ENCODE measurements around the gene RNF31. TPM values are rescaled to one million over a fixed set of nuclear protein-coding genes. Genes with fewer than 3 reads are reported as not detected.

RNF31 gene
- total and polyA plus RNA-seq, 2 donors (not counting 3 experiments of a cell fraction or from before 2014, with no cell fraction given) = 32.3 to 69.7 TPM

DNA sequence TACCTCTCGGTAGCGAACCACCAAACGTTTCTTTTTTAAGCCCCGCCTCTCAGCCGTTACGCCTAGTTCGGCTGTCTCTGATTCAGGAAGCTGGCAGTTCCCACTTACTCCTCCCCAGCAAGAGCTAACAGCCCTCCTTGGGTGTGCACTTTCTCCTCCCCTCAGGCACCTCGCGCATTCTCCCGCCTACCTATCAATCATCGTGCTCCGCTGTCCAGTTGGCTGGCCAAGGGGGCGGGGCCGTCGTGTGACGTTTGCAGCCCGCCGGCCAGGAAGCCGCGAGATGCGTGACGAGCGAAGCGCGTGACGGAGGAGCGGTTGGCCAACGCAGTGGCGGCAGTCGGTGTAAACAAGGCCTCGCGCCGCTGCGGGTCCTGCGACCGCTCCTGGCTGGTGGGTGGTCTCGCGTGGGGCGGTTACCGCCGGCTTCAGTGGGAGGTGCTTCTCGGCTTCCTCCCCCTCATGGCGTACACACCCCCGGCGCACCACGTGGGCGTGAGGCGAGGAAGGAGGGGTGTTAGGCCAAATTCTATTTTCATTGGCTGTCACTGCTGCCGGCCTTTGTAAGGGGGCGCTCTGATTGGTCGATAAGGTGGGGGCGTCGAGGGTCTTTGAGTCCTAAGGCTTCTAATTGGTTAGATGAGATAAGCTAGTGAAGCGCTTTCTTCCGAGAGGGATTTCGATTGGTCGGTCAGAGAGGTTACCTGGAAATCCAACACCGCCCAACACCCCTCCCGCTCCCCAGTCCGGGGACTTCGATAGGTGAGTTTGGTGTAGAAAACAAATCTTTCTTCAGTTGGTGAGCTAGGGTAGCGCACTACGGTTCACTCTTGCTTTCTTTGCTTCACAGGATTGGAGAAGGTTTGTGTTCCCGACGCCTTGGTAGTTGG lies 32.5 kb upstream of the RNF31 start, which contains the start of the genes DCAF11 and NRL:
DCAF11 (plus strand) TSS at position 246 of the 890 bp plus-strand sequence. CDS start 818 bp downstream, outside the sequence.
NRL (minus strand) TSS at position 418 of the 890 bp plus-strand sequence. CDS start 32,101 bp downstream, outside the sequence.
- Histone ChIP-seq H3K27ac (ENCODE audit: insufficient read depth, low read depth, low read length) (peak within 1 kb of the TSS; percentile 88), H2AFZ (ENCODE audit: low read depth, low read length) (peak within 1 kb of the TSS; percentile 97), H3K9ac (replicated peaks; ENCODE audit: extremely low read depth, insufficient read depth, low read length) (peak within 1 kb of the TSS; percentile 88), H3K4me1 (ENCODE audit: control insufficient read depth, extremely low read depth, insufficient read depth, low read length) (peaks cover 13% of the 10 kb centered on the region), H3K4me2 (ENCODE audit: insufficient read depth, low read length) (peak within 1 kb of the TSS; percentile 96), H3K79me2 (ENCODE audit: control insufficient read depth, insufficient read depth, low read length) (no peaks in the 10 kb centered on the region), H3K27me3 (ENCODE audit: control insufficient read depth in 2 of 2, insufficient read depth in 2 of 2, low read length in 2 of 2) (no peaks in the 10 kb centered on the region), H3K36me3 (ENCODE audit: control insufficient read depth in 2 of 2, extremely low read depth in 1 of 2, insufficient read depth in 2 of 2, low read length in 2 of 2) (peaks cover 7 to 17% of the 10 kb centered on the region in 2 experiments), H3K9me1 (replicated peaks; ENCODE audit: control insufficient read depth, extremely low read depth, insufficient read depth, low read length) (no peaks in the 10 kb centered on the region), H4K20me1 (replicated peaks; ENCODE audit: control insufficient read depth, extremely low read depth, insufficient read depth, low read length) (no peaks in the 10 kb centered on the region), H3K9me3 (replicated peaks; ENCODE audit: control insufficient read depth, insufficient read depth, low read length) (no peaks in the 10 kb centered on the region), H3K4me3 (replicated peaks in 1 of 3; ENCODE audit: insufficient read depth in 1 of 3, low read depth in 1 of 3, low read length in 3 of 3) (peak within 1 kb of the TSS; percentile 46 to 92 (median 84))
- POLR2A ChIA-PET = interaction anchor here (0.6 to 2.3 kb wide), 8 partner anchors 9 to 32 kb away, joined by 3 to 13 read pairs (median 7); partner anchors contain the start of genes EMC9, PCK2, PSME1 and PSME2
- CTCF ChIA-PET = interaction anchor here (1.1 to 3.3 kb wide), 17 partner anchors 9 to 317 kb away, joined by 3 to 27 read pairs (median 5); partner anchors contain the start of genes EMC9, IRF9, PCK2 and PSME1
- DNase-seq (ENCODE audit: low read depth, low spot score) = peak; percentile 100
- FAIRE-seq = peak; percentile 99
- intact Hi-C loops (cut with micrococcal nuclease) (loop anchor here (1.0 to 5.0 kb wide), 9 partner anchors 20 to 1182 kb away; partner anchors contain the start of genes DHRS1, EMC9, GMPR2 and IPO4), dilution Hi-C loops (cut with MboI; ENCODE audit: extremely low pct_ligation_motif_present, low sequenced_read_pairs) (no loop called here)
- TSS peak; percentile 58 for BruUV-seq (replicated peaks)
- TF ChIP-seq MYC (IDR thresholded peaks at IDR 0.05; ENCODE audit: low read depth, low read length) (no peak), EZH2 (IDR thresholded peaks at IDR 0.05; ENCODE audit: borderline replicate concordance, low read depth, low read length, severe bottlenecking) (no peak), JUN (IDR thresholded peaks at IDR 0.05; ENCODE audit: borderline replicate concordance, insufficient read depth, insufficient read length, low read depth) (no peak), GATA2 (IDR thresholded peaks at IDR 0.05; ENCODE audit: insufficient read depth, insufficient read length, low read depth, low read length) (no peak), FOS (IDR thresholded peaks at IDR 0.05; ENCODE audit: borderline replicate concordance, insufficient read depth, low read length) (no peak), POLR2A (IDR thresholded peaks at IDR 0.05; ENCODE audit: low read depth, low read length) (peak; percentile 39), POLR2AphosphoS5 (IDR thresholded peaks at IDR 0.05; ENCODE audit: insufficient read depth, low read depth, low read length) (no peak)
- TF ChIP-seq, protein P1, sequence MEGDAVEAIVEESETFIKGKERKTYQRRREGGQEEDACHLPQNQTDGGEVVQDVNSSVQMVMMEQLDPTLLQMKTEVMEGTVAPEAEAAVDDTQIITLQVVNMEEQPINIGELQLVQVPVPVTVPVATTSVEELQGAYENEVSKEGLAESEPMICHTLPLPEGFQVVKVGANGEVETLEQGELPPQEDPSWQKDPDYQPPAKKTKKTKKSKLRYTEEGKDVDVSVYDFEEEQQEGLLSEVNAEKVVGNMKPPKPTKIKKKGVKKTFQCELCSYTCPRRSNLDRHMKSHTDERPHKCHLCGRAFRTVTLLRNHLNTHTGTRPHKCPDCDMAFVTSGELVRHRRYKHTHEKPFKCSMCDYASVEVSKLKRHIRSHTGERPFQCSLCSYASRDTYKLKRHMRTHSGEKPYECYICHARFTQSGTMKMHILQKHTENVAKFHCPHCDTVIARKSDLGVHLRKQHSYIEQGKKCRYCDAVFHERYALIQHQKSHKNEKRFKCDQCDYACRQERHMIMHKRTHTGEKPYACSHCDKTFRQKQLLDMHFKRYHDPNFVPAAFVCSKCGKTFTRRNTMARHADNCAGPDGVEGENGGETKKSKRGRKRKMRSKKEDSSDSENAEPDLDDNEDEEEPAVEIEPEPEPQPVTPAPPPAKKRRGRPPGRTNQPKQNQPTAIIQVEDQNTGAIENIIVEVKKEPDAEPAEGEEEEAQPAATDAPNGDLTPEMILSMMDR (IDR thresholded peaks at IDR 0.05; ENCODE audit: extremely low read depth in 1 of 2, insufficient read depth in 1 of 2, low read depth in 1 of 2, low read length in 2 of 2) = no peak
- TF ChIP-seq, protein P2, sequence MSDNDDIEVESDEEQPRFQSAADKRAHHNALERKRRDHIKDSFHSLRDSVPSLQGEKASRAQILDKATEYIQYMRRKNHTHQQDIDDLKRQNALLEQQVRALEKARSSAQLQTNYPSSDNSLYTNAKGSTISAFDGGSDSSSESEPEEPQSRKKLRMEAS (IDR thresholded peaks at IDR 0.05; ENCODE audit: insufficient read depth, insufficient read length) = peak; percentile 95
